ENCODE results near the gene DDI2. TPM values are rescaled to one million over a fixed set of nuclear protein-coding genes. Genes with fewer than 3 reads are reported as not detected.

DDI2 gene
- polyA plus RNA-seq, 1 experiment: 7.8 TPM

DNA sequence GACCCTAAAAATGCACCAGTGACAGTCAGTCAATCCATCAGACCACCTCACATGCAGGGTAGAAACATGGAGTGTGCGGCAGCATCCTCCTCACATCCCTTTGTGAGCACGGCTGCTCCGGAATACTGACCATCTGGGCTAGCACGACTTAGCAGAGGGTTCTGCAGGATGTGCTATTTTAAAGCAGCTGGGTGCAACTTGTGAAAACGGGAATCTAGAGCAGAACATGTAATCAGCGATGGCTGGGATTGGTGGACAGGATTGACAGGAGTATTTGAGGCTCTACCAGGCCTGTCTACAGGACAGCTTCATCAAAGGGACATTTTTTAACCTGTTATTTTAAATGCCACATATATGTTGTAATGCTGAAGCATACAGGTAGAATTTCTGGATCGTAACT is 50.1 kb downstream of the DDI2 start:
- TF ChIP-seq, protein P1, sequence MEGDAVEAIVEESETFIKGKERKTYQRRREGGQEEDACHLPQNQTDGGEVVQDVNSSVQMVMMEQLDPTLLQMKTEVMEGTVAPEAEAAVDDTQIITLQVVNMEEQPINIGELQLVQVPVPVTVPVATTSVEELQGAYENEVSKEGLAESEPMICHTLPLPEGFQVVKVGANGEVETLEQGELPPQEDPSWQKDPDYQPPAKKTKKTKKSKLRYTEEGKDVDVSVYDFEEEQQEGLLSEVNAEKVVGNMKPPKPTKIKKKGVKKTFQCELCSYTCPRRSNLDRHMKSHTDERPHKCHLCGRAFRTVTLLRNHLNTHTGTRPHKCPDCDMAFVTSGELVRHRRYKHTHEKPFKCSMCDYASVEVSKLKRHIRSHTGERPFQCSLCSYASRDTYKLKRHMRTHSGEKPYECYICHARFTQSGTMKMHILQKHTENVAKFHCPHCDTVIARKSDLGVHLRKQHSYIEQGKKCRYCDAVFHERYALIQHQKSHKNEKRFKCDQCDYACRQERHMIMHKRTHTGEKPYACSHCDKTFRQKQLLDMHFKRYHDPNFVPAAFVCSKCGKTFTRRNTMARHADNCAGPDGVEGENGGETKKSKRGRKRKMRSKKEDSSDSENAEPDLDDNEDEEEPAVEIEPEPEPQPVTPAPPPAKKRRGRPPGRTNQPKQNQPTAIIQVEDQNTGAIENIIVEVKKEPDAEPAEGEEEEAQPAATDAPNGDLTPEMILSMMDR (IDR thresholded peaks at IDR 0.05; ENCODE audit: low read depth, low read length): no peak
- POLR2A ChIA-PET: no interaction called here
- CTCF ChIA-PET: no interaction called here
- Histone ChIP-seq H3K9me3 (ENCODE audit: control insufficient read depth, insufficient read depth, low read length) (no peaks in the 10 kb centered on the region), H3K4me3 (ENCODE audit: low read depth, low read length) (no peak overlapping the region), H3K27me3 (ENCODE audit: control insufficient read depth, insufficient read depth, low read length) (no peaks in the 10 kb centered on the region), H3K27ac (ENCODE audit: low read depth, low read length) (no peak overlapping the region)
- DNase-seq (ENCODE audit: low read depth, low spot score): no peak

DNA sequence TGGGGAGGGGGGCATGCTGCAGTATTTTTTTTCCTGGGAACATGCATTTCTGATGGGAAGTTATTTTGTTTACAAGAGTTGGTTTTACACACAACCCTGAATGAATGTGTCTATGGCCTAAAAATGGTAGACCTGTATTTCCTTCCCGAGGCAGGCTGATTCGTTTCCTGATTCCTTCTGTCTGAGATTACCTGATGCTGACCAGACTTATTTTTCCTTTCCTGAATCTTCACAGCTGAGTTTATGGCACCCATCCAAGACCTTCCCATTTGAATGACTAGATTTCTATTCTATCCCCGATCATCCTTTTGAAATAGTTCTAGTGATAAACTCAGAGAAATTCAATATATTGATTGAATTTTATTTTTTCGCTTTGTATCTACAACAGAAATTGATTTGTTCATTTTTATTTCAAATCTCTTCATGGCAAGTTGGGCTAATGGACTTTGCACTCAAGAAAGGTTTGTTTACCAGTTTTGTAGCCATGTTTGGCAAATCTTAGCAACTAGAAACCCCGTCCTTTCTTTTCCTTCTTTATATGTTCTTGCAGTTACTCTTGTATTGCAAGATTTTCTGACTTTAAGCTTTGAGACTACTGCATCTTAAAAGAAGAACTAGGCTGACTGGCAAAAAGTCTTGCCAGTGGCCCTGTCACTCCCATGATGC is 51.0 kb downstream of the DDI2 start:
- H3K4me3 ChIP-seq (ENCODE audit: low read depth, low read length): no peak overlapping the region
- no peak for DNase-seq (ENCODE audit: low read depth, low spot score)
- TF ChIP-seq, protein P1 (IDR thresholded peaks at IDR 0.05; ENCODE audit: low read depth, low read length): no peak
- POLR2A ChIA-PET: no interaction called here
- H3K9me3 ChIP-seq (ENCODE audit: control insufficient read depth, insufficient read depth, low read length): no peaks in the 10 kb centered on the region
- no peaks in the 10 kb centered on the region for H3K27me3 ChIP-seq (ENCODE audit: control insufficient read depth, insufficient read depth, low read length)
- H3K27ac ChIP-seq (ENCODE audit: low read depth, low read length): no peak overlapping the region
- CTCF ChIA-PET: no interaction called here

DNA sequence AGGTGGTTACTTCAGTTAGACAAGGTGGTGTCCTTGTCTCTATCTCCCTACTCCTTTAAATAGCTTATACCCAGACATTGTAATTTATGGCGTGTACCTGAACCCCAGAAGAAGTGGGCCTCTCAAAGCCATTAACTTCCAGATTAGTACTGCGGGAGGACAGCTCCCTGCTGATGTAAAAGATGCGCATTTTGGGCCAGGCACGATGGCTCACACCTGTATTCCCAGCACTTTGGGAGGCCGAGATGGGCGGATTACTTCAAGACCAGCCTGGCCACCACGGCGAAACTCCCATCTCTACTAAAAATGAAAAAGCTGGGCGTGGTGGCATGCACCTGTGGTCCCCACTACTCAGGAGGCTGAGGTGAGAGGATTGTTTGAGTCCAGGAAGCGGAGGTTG is 51.8 kb downstream of the DDI2 start:
- ChIA-PET POLR2A (no interaction called here), CTCF (no interaction called here)
- H3K4me3 ChIP-seq (ENCODE audit: low read depth, low read length): no peak overlapping the region
- TF ChIP-seq, protein P1 (IDR thresholded peaks at IDR 0.05; ENCODE audit: low read depth, low read length): no peak
- no peak for DNase-seq (ENCODE audit: low read depth, low spot score)
- H3K27ac ChIP-seq (ENCODE audit: low read depth, low read length): no peak overlapping the region
- no peaks in the 10 kb centered on the region for H3K27me3 ChIP-seq (ENCODE audit: control insufficient read depth, insufficient read depth, low read length)
- H3K9me3 ChIP-seq (ENCODE audit: control insufficient read depth, insufficient read depth, low read length): no peaks in the 10 kb centered on the region

DNA sequence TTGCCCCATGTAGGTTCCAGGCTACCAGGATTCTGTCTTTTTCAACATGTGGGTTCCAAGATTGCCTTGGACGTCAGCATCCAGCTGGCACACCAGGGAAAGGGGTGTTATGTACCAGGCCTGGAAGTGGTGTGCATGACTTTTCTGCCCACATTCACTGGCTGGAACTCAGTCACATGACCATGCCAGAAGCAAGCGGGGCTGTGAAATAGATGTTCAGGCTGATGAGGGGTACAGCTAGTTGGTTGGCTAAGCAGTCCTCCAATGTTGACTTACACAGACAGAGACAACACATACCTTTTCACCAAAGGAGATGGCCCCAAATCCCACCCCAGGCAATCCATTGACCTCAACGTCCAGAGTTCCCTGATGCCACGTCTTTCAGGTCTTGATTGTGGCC is 52.6 kb downstream of the DDI2 start:
- ChIA-PET POLR2A (no interaction called here), CTCF (no interaction called here)
- no peak for DNase-seq (ENCODE audit: low read depth, low spot score)
- H3K27me3 ChIP-seq (ENCODE audit: control insufficient read depth, insufficient read depth, low read length): no peaks in the 10 kb centered on the region
- no peaks in the 10 kb centered on the region for H3K9me3 ChIP-seq (ENCODE audit: control insufficient read depth, insufficient read depth, low read length)
- TF ChIP-seq, protein P1 (IDR thresholded peaks at IDR 0.05; ENCODE audit: low read depth, low read length): no peak
- no peak overlapping the region for H3K27ac ChIP-seq (ENCODE audit: low read depth, low read length)
- no peak overlapping the region for H3K4me3 ChIP-seq (ENCODE audit: low read depth, low read length)

DNA sequence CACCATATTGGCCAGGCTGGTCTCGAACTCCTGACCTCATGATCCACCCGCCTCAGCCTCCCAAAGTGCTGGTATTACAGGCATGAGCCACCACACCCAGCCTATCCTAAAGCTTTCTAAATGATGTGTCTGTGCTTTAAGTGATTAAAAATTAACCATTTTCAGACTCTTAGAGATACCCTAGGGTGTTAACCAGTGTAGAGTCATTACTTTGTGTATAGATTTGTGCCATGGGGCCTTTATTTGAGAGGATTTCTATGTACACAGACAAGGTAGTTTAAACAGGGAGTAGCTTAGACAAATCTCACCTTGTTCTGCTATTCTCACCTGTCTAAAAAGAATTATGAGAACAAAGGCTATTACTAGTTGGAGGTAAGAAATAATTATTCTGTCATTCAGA is 54.2 kb downstream of the DDI2 start:
- POLR2A ChIA-PET: interaction anchor here (0.7 kb wide), 1 partner anchor 47 kb away, joined by 5 read pairs; no protein-coding TSS in a partner anchor
- no peak for DNase-seq (ENCODE audit: low read depth, low spot score)
- TF ChIP-seq, protein P1 (IDR thresholded peaks at IDR 0.05; ENCODE audit: low read depth, low read length): no peak
- Histone ChIP-seq H3K27ac (ENCODE audit: low read depth, low read length) (no peak overlapping the region), H3K4me3 (ENCODE audit: low read depth, low read length) (no peak overlapping the region), H3K9me3 (ENCODE audit: control insufficient read depth, insufficient read depth, low read length) (no peaks in the 10 kb centered on the region), H3K27me3 (ENCODE audit: control insufficient read depth, insufficient read depth, low read length) (no peaks in the 10 kb centered on the region)
- CTCF ChIA-PET: no interaction called here
